Heart right ventricle (tissue), 16 donors: Measurements from ENCODE around the gene CARS2. TPM values are rescaled to one million over a fixed set of nuclear protein-coding genes. Genes with fewer than 3 reads are reported as not detected.
"Not testable (repeated sequence)": the region's sequence is repeated elsewhere in the genome, so short reads cannot be mapped to it uniquely, and the experiment has no call there.

Source experiments
- ATAC-seq, 8 donors: fragments of 200-7000 bp; cut with Tn5 transposase; one replicate each; pipeline ENCODE4 v1.9.1; 2020; ENCODE audit warnings: mild to moderate bottlenecking in 8 of 8, moderate library complexity in 8 of 8, moderate number of reproducible peaks in 1 of 8
- DNase-seq, 2 donors: peaks; one replicate each; pipeline ENCODE4 v3.0.0-alpha.2; 2020
- H3K27ac ChIP-seq, 10 donors: fragments of 200-600 bp; sonication (generic) in 2 of 10; one replicate each; pipeline versions ENCODE4 v1.5.0 to v1.8.0; 2020 to 2022; ENCODE audit warnings: mild to moderate bottlenecking in 3 of 10
- H3K27me3 ChIP-seq, 7 donors: fragments of 200-600 bp; one replicate each; pipeline ENCODE4 v1.8.0; 2021 to 2022; ENCODE audit warnings: mild to moderate bottlenecking in 2 of 7
- H3K36me3 ChIP-seq, 9 donors: fragments of 200-600 bp; sonication (generic) in 1 of 9; one replicate each; pipeline versions ENCODE4 v1.5.0 to v1.8.0; 2020 to 2022; ENCODE audit warnings: mild to moderate bottlenecking in 2 of 9
- H3K4me1 ChIP-seq, 9 donors: fragments of 200-600 bp; sonication (generic) in 1 of 9; one replicate each; pipeline versions ENCODE4 v1.5.0 to v1.8.0; 2020 to 2022; ENCODE audit warnings: mild to moderate bottlenecking in 4 of 9
- H3K4me3 ChIP-seq, 10 donors: fragments of 200-600 bp; sonication (generic) in 2 of 10; one replicate each; pipeline versions ENCODE4 v1.5.0 to v1.8.0; 2020 to 2022; ENCODE audit warnings: mild to moderate bottlenecking in 7 of 10, moderate library complexity in 2 of 10
- H3K9me3 ChIP-seq, 11 donors: fragments of 200-600 bp in 10 of 11; sonication (generic) in 2 of 11; one replicate each; pipeline versions ENCODE4 v1.5.0 to v1.8.0; 2013 to 2022; ENCODE audit warnings: mild to moderate bottlenecking in 2 of 11, control low read depth in 1 of 11, moderate library complexity in 1 of 11
- WGBS, 2 donors: extraction: QIAGEN DNeasy Blood & Tissue Kit; methylation state at CpG; one replicate each; pipeline ENCODE4 v1.1.7; 2013; ENCODE audit warnings: inconsistent platforms in 1 of 2; 5-methylcytosine and 5-hydroxymethylcytosine counted together
- intact Hi-C, 10 donors: fragments of 100-400 bp; cut with DNase I; formaldehyde crosslinking; loops; one replicate each; pipeline versions ENCODE4 v1.11.1 to v1.14.2; 2022
- polyA plus RNA-seq, 2 donors: library from polyadenylated mRNA; stranded (reverse); fragments of 200-250 nt; gene quantifications; one replicate each; pipeline ENCODE4 v1.2.3, GENCODE V29; 2013
- total RNA-seq, 10 donors: library from RNA; stranded (reverse); fragmentation: NEBNext Ultra II Directional in 3 of 10; extraction: Animal tissue kit (Norgen Biotek cat#: 25700) in 3 of 10; gene quantifications; one replicate each; pipeline versions ENCODE4 v1.2.1 to v1.2.4, GENCODE V29; 2021 to 2023
- TF ChIP-seq, protein P1 (sequence below), 9 donors: fragments of 200-600 bp; sonication (generic) in 2 of 9; IDR thresholded peaks; one replicate each; pipeline versions ENCODE4 v1.5.0 to v1.8.0; 2021 to 2022; ENCODE audit warnings: antibody characterized with exemption in 9 of 9, mild to moderate bottlenecking in 5 of 9, moderate library complexity in 1 of 9
- donor health status: Arrhythmogenic right ventricular cardiomyopathy.
- donor health status: ischemic (EF 13 %, LVEDD 7.1; RV severe dilation, severe dysfunction).
- donor health status: healthy with polysubstance abuse.
- donor health status: DM: no; HTN: yes; CAD: no.
- donor health status: DM: no; HTN: no; CAD: no.
- donor health status: ischemic (EF 25% LVEDD 6.9; RV normal size, moderate dysfunction).
- donor health status: ischemic (EF 25% LVEDD 5.7; RV mildly dilated, moderate dysfunction).
- donor health status: healthy.
- donor health status: DM: yes; HTN: yes; CAD: no.
- donor health status: Ischemic cardiomyopathy.
- donor health status: ischemic (EF 35%, LVEDD 5.7; RV mildly dilated, moderate dysfunction).
- donor health status: nonischemic (EF 11% LVEDD 7.7; RV severe dilation, severe dysfunction).
- donor health status: DM: yes; HTN: yes; CAD: no.
- donor health status: PGD.
- donor health status: ischemic (EF 29% LVEDD 5.4; RV normal size, mild dysfunction).
- donor health status: nonischemic (EF 23%, LVEDD 6.1; RV moderate dilation, normal function).

CARS2 gene
- total and polyA plus RNA-seq, 12 donors: 35.2 to 103 (median 44.0) TPM

DNA sequence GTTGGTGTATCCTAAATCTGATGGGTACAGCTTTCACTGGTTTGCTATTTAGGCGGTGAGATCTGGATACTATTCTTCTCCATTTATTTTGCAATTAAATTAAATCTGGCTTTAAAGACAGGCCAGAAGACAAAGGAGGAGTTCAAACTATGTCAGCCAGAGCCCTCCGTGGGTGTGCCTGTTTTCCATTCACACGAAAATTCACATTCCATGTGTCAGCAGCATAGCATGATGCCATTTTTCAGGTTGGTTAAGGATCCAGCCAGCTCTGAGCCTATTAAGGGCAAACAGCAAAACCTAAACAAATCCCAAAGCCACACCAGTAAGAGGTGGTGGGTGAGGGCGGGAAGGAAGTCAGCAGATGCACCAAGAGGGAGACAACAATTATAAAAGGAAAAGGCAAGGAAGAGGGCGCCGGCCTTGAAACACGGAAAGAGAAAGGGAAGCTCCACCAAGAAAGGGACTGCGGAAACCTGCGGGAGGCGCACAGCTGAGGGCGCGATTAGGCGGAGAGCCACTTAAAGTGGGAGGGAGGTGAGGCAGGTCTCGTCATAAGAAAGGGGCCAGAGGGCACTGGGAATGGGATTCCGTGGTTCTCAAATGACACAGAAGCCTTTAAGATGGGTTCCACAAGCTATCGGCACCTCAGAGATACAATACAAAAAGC is 43.0 kb downstream of the CARS2 start:
- Histone ChIP-seq H3K4me3 (no peak overlapping the region), H3K36me3 (peaks cover 0 to 96% (median 45%) of the 10 kb centered on the region in 9 donors), H3K9me3 (peaks cover 0 to 23% (median 3%) of the 10 kb centered on the region in 11 donors), H3K4me1 (peaks cover 0 to 41% (median 0%) of the 10 kb centered on the region in 9 donors), H3K27ac (peak overlapping the region in 1 of 10 donors; percentile 77), H3K27me3 (no peaks in the 10 kb centered on the region)
- intact Hi-C loops: no loop called here
- 97 to 98% methylated on average over 16 of the region's 16 CpGs for WGBS, 2 donors
- TF ChIP-seq, protein P1, sequence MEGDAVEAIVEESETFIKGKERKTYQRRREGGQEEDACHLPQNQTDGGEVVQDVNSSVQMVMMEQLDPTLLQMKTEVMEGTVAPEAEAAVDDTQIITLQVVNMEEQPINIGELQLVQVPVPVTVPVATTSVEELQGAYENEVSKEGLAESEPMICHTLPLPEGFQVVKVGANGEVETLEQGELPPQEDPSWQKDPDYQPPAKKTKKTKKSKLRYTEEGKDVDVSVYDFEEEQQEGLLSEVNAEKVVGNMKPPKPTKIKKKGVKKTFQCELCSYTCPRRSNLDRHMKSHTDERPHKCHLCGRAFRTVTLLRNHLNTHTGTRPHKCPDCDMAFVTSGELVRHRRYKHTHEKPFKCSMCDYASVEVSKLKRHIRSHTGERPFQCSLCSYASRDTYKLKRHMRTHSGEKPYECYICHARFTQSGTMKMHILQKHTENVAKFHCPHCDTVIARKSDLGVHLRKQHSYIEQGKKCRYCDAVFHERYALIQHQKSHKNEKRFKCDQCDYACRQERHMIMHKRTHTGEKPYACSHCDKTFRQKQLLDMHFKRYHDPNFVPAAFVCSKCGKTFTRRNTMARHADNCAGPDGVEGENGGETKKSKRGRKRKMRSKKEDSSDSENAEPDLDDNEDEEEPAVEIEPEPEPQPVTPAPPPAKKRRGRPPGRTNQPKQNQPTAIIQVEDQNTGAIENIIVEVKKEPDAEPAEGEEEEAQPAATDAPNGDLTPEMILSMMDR (IDR thresholded peaks at IDR 0.05): no peak
- no peak for DNase-seq
- ATAC-seq: no peak

DNA sequence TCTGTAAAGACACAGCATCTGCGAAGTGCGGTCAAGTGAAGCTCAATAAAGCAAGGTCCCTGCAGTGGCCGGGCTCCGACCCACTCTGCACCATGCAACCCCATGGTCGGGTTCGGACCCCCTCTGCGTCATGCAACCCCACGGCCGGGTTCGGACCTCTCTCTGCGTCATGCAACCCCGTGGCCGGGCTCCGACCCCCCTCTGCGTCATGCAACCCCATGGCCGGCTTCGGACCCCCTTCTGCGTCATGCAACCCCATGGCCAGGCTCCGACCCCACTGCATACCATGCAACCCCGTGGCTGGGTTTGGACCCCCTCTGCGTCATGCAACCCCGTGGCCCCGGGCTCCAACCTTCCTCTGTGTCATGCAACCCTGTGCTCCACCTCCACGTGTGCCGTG is 43.8 kb downstream of the CARS2 start:
- Histone ChIP-seq H3K36me3 (peaks cover 0 to 96% (median 43%) of the 10 kb centered on the region in 9 donors), H3K4me3 (no peak overlapping the region), H3K9me3 (peaks cover 0 to 27% (median 3%) of the 10 kb centered on the region in 11 donors), H3K27ac (no peak overlapping the region), H3K27me3 (no peaks in the 10 kb centered on the region), H3K4me1 (peaks cover 0 to 49% (median 0%) of the 10 kb centered on the region in 9 donors)
- ATAC-seq (no peak), DNase-seq (no peak)
- WGBS, 2 donors: 97 to 99% methylated on average over 25 of the region's 25 CpGs
- TF ChIP-seq, protein P1 (IDR thresholded peaks at IDR 0.05): no peak
- intact Hi-C loops: no loop called here

DNA sequence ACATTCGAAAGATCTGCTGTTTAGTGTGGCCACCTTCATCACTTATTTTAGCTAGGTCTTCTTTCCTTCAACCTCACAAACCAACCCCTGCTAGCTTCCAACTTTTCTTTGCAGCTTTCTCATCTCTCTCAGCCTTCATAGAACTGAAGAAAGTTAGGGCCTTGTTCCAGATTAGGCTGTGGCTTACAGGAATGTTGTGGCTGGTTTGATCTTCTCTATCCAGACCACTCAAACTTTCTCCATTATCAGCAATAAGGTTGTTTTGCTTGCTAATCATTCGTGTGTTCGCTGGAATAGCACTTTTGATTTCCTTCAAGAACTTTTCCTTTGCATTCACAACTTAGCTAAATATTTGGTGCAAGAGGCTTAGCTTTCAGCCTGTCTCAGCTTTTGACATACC is 44.7 kb downstream of the CARS2 start:
- Histone ChIP-seq H3K4me1 (peaks cover 0 to 43% (median 0%) of the 10 kb centered on the region in 9 donors), H3K36me3 (peaks cover 0 to 93% (median 35%) of the 10 kb centered on the region in 9 donors), H3K27me3 (no peaks in the 10 kb centered on the region), H3K27ac (no peak overlapping the region), H3K9me3 (peaks cover 0 to 27% (median 3%) of the 10 kb centered on the region in 11 donors), H3K4me3 (no peak overlapping the region)
- ATAC-seq (no peak), DNase-seq (no peak)
- TF ChIP-seq, protein P1 (IDR thresholded peaks at IDR 0.05): no peak
- 98% methylated on average over 3 of the region's 3 CpGs for WGBS, 2 donors
- intact Hi-C loops: no loop called here

DNA sequence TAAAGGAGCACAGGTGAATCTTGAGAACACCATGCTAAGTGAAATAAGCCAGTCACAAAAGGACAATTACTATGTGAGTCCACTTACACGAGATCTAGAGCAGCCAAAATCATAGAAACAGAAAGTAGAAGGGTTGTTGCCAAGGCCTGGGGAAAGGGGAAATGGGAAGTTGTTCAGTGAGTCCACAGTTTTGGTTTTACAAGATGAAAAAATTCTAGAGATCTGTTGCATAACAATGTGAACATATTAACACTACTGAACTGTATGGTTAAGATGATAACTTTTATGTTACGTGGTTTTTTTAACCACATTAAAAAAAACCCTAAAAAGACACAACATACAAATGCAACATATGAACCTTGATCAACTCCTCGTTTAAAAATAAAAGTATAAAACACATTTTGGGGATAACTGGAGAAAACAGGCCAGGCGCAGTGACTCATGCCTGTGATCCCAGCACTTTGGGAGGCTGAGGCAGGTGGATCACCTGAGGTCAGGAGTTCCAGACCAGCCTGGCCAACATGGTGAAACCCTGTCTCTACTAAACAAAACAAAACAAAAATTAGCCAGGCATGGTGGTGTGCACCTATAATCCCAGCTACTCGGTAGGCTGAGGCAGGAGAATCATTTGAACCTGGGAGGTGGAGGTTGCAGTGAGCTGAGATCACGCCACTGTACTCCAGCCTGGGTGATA is 47.6 kb downstream of the CARS2 start:
- Histone ChIP-seq H3K9me3 (peaks cover 0 to 27% (median 3%) of the 10 kb centered on the region in 11 donors), H3K4me1 (peaks cover 0 to 24% (median 0%) of the 10 kb centered on the region in 9 donors), H3K36me3 (peaks cover 0 to 78% (median 19%) of the 10 kb centered on the region in 9 donors), H3K27ac (peak overlapping the region in 1 of 10 donors; percentile 83)
- WGBS, 2 donors: 83 to 93% methylated on average over 6 of the region's 6 CpGs
- peak in 4 of 8 donors; percentile 21 to 38 (median 33) for ATAC-seq
- H3K27me3 ChIP-seq, DNase-seq, intact Hi-C loops, H3K4me3 ChIP-seq: not testable (repeated sequence)
